Esophagus muscularis mucosa (tissue), 4 donors: Measurements from ENCODE around the gene ZNRF2. TPM values are rescaled to one million over a fixed set of nuclear protein-coding genes. Genes with fewer than 3 reads are reported as not detected.
"Not testable (repeated sequence)": the region's sequence is repeated elsewhere in the genome, so short reads cannot be mapped to it uniquely, and the experiment has no call there.

Experiments used
- DNase-seq: peaks from one replicate; pipeline ENCODE4 v3.0.0-alpha.2; 2017; ENCODE audit errors: extremely low spot score
- H3K27ac ChIP-seq, 4 donors: fragments of 200-600 bp; sonication (generic); replicated peaks in 1 of 4; 1 replicate in 3 of 4; 2 replicates in 1 of 4; pipeline ENCODE4 v1.5.1; 2016 to 2019; ENCODE audit warnings: mild to moderate bottlenecking in 1 of 4
- H3K27me3 ChIP-seq, 4 donors: fragments of 200-600 bp; sonication (generic); one replicate each; pipeline versions ENCODE4 v1.5.1 to v1.6.0; 2016 to 2019
- H3K36me3 ChIP-seq, 4 donors: fragments of 200-600 bp; sonication (generic); one replicate each; pipeline ENCODE4 v1.5.1; 2016 to 2019
- H3K4me1 ChIP-seq, 4 donors: fragments of 200-600 bp; sonication (generic); one replicate each; pipeline ENCODE4 v1.5.1; 2016 to 2019
- H3K4me3 ChIP-seq, 4 donors: fragments of 200-600 bp; sonication (generic); 1 replicate in 2 of 4; 2 replicates in 2 of 4; pipeline ENCODE4 v1.5.1; 2016 to 2019; ENCODE audit warnings: mild to moderate bottlenecking in 4 of 4, moderate library complexity in 1 of 4
- H3K9me3 ChIP-seq, 4 donors: fragments of 200-600 bp; sonication (generic); 1 replicate in 3 of 4; 2 replicates in 1 of 4; pipeline ENCODE4 v1.5.1; 2016 to 2019
- CTCF ChIP-seq, 3 experiments: fragments of 200-600 bp in 2 of 3; fragments of 450-650 bp in 1 of 3; sonication (generic) in 2 of 3; IDR thresholded peaks; one replicate each; pipeline ENCODE4 v1.5.1; 2017 to 2019; ENCODE audit warnings: antibody characterized with exemption in 3 of 3, mild to moderate bottlenecking in 2 of 3, moderate library complexity in 1 of 3
- EP300 ChIP-seq: sonication (generic); formaldehyde crosslinking; IDR thresholded peaks from one replicate; pipeline ENCODE4 v1.6.1; 2017; ENCODE audit warnings: antibody characterized with exemption
- POLR2A ChIP-seq: fragments of 450-650 bp; IDR thresholded peaks from one replicate; pipeline ENCODE4 v1.6.1; 2017; ENCODE audit warnings: antibody characterized with exemption, moderate library complexity, mild to moderate bottlenecking, low read depth
- POLR2AphosphoS5 ChIP-seq, 2 donors: sonication (generic); formaldehyde crosslinking; IDR thresholded peaks; one replicate each; pipeline ENCODE4 v1.6.1; 2017; ENCODE audit warnings: antibody characterized with exemption in 2 of 2
- WGBS: methylation state at CpG from one replicate; pipeline ENCODE4 v1.1.5; 2018; 5-methylcytosine and 5-hydroxymethylcytosine counted together
- intact Hi-C: fragments of 100-400 bp; cut with DNase I; formaldehyde crosslinking; loops from one replicate; pipeline ENCODE4 v1.15.1; 2023
- total RNA-seq, 4 donors: library from RNA; depleted of rRNA; stranded (reverse); fragments of >200 nt; gene quantifications; one replicate each; pipeline versions ENCODE4 v1.1.0 to v1.2.1, GENCODE V29; 2016

The ZNRF2 gene
- total RNA-seq, 4 donors from 2014 or later = 16.9 to 23.5 (median 20.2) TPM

DNA sequence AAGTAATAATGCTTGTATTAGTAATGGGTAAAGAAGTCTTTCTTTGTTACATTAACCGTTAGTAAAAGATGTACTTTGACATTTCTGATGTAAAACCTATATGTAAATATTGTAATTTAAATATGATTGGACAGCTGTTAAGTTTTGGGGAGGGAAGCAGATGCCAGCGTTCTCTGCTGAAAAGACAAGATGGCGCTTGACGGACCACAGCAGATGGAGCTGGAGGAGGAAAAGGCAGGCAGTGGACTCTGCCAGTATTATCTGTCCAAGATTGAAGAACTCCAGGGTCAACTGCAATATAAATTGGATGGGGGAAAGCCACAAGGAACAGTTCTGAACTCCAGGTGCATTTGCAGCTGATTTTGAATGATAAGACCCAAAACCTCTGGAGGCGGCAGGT lies 86.9 kb downstream of the ZNRF2 start:
- TF ChIP-seq POLR2AphosphoS5 (IDR thresholded peaks at IDR 0.05) = no peak
- no peak for TF ChIP-seq EP300
- TF ChIP-seq POLR2A = no peak
- no peak for TF ChIP-seq CTCF (IDR thresholded peaks at IDR 0.05)
- DNase-seq = no peak
- Histone ChIP-seq H3K4me1 (peaks cover 0 to 16% (median 6%) of the 10 kb centered on the region in 4 donors), H3K36me3 (peaks cover 0 to 10% (median 5%) of the 10 kb centered on the region in 4 donors), H3K27me3 (no peaks in the 10 kb centered on the region), H3K9me3 (no peaks in the 10 kb centered on the region), H3K4me3 (no peak overlapping the region), H3K27ac (no peak overlapping the region)
- intact Hi-C loops = no loop called here
- WGBS = 98% methylated on average over 5 of the region's 5 CpGs

GRCh38 chr7:30378275-30378674 lies 93.9 kb downstream of the ZNRF2 start:
- H3K4me1 ChIP-seq = peaks cover 0 to 18% (median 7%) of the 10 kb centered on the region in 4 donors
- H3K27me3 ChIP-seq = no peaks in the 10 kb centered on the region
- TF ChIP-seq CTCF (IDR thresholded peaks at IDR 0.05) (no peak), POLR2AphosphoS5 (IDR thresholded peaks at IDR 0.05) (no peak), EP300 (no peak), POLR2A (no peak)
- intact Hi-C loops = no loop called here
- peaks cover 0 to 6% (median 2%) of the 10 kb centered on the region in 4 donors for H3K9me3 ChIP-seq
- DNase-seq = no peak
- no peaks in the 10 kb centered on the region for H3K36me3 ChIP-seq
- WGBS = 79% methylated on average over 1 of the region's 1 CpG
- no peak overlapping the region for H3K4me3 ChIP-seq
- no peak overlapping the region for H3K27ac ChIP-seq

DNA sequence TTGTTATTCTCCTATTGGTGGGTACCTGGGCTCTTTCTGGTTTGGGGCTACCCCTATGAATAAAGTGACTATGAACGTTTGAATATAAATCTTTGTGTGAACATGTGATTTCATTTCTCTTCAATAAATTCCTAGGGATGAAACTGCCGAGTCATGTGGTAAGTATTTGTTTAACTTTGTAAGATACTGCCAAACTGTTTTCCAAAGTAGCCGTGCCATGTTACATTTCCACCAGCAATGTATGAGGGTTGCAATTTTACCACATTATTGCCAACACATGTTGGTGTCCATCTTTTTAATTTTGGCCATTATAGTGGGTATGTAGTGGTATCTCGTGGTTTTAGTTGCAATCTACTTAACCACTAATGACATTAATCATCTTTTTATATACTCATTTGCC lies 94.7 kb downstream of the ZNRF2 start:
- Histone ChIP-seq H3K4me1 (peaks cover 0 to 18% (median 7%) of the 10 kb centered on the region in 4 donors), H3K36me3 (no peaks in the 10 kb centered on the region), H3K9me3 (peaks cover 0 to 6% (median 2%) of the 10 kb centered on the region in 4 donors), H3K27ac (no peak overlapping the region), H3K27me3 (no peaks in the 10 kb centered on the region), H3K4me3 (no peak overlapping the region)
- TF ChIP-seq POLR2AphosphoS5 (IDR thresholded peaks at IDR 0.05) = no peak
- no peak for TF ChIP-seq EP300
- no peak for TF ChIP-seq CTCF (IDR thresholded peaks at IDR 0.05)
- no peak for TF ChIP-seq POLR2A
- DNase-seq = no peak
- intact Hi-C loops = no loop called here
- WGBS = 63% methylated on average over 4 of the region's 4 CpGs

DNA sequence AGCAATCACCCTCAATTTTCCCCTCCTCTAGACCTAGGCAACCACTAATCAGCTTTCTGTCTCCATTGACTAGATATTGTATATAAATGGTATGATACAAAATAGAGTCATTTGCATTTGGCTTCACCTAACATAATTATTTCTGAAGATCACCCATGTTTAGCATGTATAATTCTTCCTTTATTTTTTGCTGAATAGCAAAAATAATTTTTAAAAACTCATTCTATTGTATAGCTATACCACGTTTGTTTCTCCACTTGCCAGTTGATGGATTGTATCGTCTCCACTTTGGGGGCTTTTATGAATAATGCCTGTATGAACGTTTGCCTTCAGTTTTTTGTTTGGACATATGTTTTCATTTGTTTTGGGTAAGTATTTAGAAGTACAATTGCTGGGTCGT lies 95.3 kb downstream of the ZNRF2 start:
- intact Hi-C loops = no loop called here
- TF ChIP-seq CTCF (IDR thresholded peaks at IDR 0.05) = no peak
- no peak for TF ChIP-seq POLR2A
- no peak for TF ChIP-seq EP300
- TF ChIP-seq POLR2AphosphoS5 (IDR thresholded peaks at IDR 0.05) = no peak
- 85% methylated on average over 4 of the region's 4 CpGs for WGBS

DNA sequence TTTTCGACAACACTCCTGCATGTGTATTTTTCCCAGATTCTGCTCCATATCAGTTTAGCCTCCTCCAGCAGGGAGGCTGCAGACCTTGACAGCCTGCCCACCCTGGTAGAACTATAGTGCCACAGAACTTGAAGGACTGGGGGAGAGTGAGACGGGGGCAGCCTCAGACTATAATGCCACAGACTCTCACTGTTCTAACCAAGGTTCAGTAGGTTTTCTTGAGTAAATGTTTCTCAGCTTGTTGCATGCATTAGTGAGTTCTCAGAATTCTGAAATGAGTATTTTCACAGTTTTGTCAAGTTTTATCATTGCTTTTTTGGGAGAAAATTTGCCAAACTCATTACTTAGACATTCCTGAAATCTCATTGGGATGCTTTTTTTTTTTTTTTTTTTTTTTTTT lies 95.9 kb downstream of the ZNRF2 start:
- Histone ChIP-seq H3K9me3 (peaks cover 0 to 6% (median 2%) of the 10 kb centered on the region in 4 donors), H3K27me3 (no peaks in the 10 kb centered on the region), H3K4me3 (no peak overlapping the region), H3K4me1 (peaks cover 0 to 18% (median 7%) of the 10 kb centered on the region in 4 donors), H3K36me3 (no peaks in the 10 kb centered on the region), H3K27ac (no peak overlapping the region)
- 96% methylated on average over 2 of the region's 2 CpGs for WGBS
- TF ChIP-seq POLR2AphosphoS5 (IDR thresholded peaks at IDR 0.05) = no peak
- no peak for TF ChIP-seq EP300
- no peak for TF ChIP-seq POLR2A
- TF ChIP-seq CTCF (IDR thresholded peaks at IDR 0.05) = no peak
- DNase-seq = no peak
- intact Hi-C loops = no loop called here

More for the DNA sequence above, 95.3 kb downstream of the ZNRF2 start:
- Histone ChIP-seq H3K27ac (no peak overlapping the region), H3K9me3 (peaks cover 0 to 6% (median 2%) of the 10 kb centered on the region in 4 donors), H3K36me3 (no peaks in the 10 kb centered on the region), H3K27me3 (no peaks in the 10 kb centered on the region), H3K4me1 (peaks cover 0 to 18% (median 7%) of the 10 kb centered on the region in 4 donors), H3K4me3 (no peak overlapping the region)
- DNase-seq = no peak

DNA sequence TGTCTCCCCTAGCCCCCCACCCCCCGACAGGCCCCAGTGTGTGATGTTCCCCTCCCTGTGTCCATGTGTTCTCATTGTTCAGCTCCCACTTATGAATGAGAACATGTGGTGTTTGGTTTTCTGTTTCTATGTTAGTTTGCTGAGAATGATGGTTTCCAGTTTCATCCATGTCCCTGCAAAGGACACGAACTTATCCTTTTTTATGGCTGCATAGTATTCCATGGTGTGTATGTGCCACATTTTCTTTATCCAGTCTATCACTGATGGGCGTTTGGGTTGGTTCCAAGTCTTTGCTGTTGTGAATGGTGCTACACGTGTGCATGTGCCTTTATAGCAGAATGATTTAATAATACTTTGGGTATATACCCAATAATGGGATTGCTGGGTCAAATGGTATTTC lies 96.4 kb downstream of the ZNRF2 start:
- H3K27me3 ChIP-seq, H3K36me3 ChIP-seq, H3K27ac ChIP-seq, H3K4me3 ChIP-seq, DNase-seq, intact Hi-C loops, H3K9me3 ChIP-seq: not testable (repeated sequence)
- 94% methylated on average over 4 of the region's 4 CpGs for WGBS
- peaks cover 0 to 18% (median 7%) of the 10 kb centered on the region in 4 donors for H3K4me1 ChIP-seq
